OCI-LY1 (cell line): ENCODE data around the gene CFAP52.

Experiments
- H2AFZ ChIP-seq: fragments of 200-600 bp; sonication (generic), shearing (Covaris generic); 2 replicates; pipeline ENCODE4 v1.6.0; 2014; ENCODE audit warnings: antibody characterized with exemption, mild to moderate bottlenecking, low read length
- H3F3A ChIP-seq: fragments of 200-600 bp; sonication (generic), shearing (Covaris generic); 2 replicates; pipeline ENCODE4 v1.6.0; 2014; ENCODE audit warnings: mild to moderate bottlenecking, antibody characterized with exemption, low read length, moderate library complexity; ENCODE audit not compliant: insufficient read depth
- H3K27ac ChIP-seq: fragments of 200-600 bp; sonication (generic); 2 replicates; pipeline ENCODE4 v1.5.1; 2014; ENCODE audit warnings: low read length, mixed run types, mild to moderate bottlenecking, low read depth; ENCODE audit not compliant: poor library complexity, severe bottlenecking
- H3K27me3 ChIP-seq: fragments of 200-600 bp; sonication (generic); 2 replicates; pipeline ENCODE4 v1.6.0; 2014; ENCODE audit warnings: antibody characterized with exemption, mild to moderate bottlenecking, low read length, moderate library complexity; ENCODE audit not compliant: insufficient read depth
- H3K36me3 ChIP-seq: fragments of 200-600 bp; sonication (generic); 2 replicates; pipeline ENCODE4 v1.6.1; 2014; ENCODE audit warnings: mild to moderate bottlenecking, antibody characterized with exemption, low read length, moderate library complexity, mixed read lengths; ENCODE audit not compliant: insufficient read depth
- H3K4me1 ChIP-seq: fragments of 200-600 bp; sonication (generic); 2 replicates; pipeline ENCODE4 v1.5.1; 2014; ENCODE audit warnings: mild to moderate bottlenecking, low read length, moderate library complexity; ENCODE audit not compliant: insufficient read depth, severe bottlenecking
- H3K4me2 ChIP-seq: fragments of 200-600 bp; sonication (generic), shearing (Covaris generic); 2 replicates; pipeline ENCODE4 v1.6.1; 2014; ENCODE audit warnings: low read length
- H3K4me3 ChIP-seq: fragments of 200-600 bp; sonication (generic); 2 replicates; pipeline ENCODE4 v1.5.1; 2014; ENCODE audit warnings: low read length, low read depth, mild to moderate bottlenecking, mixed read lengths; ENCODE audit not compliant: poor library complexity, severe bottlenecking
- H3K79me2 ChIP-seq: fragments of 200-600 bp; shearing (Covaris generic); 2 replicates; pipeline ENCODE4 v1.6.1; 2016; ENCODE audit warnings: mixed run types, low read length, mixed read lengths; ENCODE audit not compliant: insufficient read depth
- H3K9ac ChIP-seq: fragments of 200-600 bp; sonication (generic), shearing (Covaris generic); 2 replicates; pipeline ENCODE4 v1.6.1; 2014; ENCODE audit warnings: mild to moderate bottlenecking, low read length, mixed read lengths
- H3K9me2 ChIP-seq: fragments of 200-600 bp; sonication (generic), shearing (Covaris generic); 2 replicates; pipeline ENCODE4 v1.6.1; 2014; ENCODE audit warnings: low read depth, mild to moderate bottlenecking, low read length, mixed read lengths
- H3K9me3 ChIP-seq: fragments of 200-600 bp; shearing (Covaris generic); 2 replicates; pipeline ENCODE4 v1.6.1; 2014; ENCODE audit warnings: low read length, mixed read lengths
- H4K20me1 ChIP-seq: fragments of 200-600 bp; sonication (generic), shearing (Covaris generic); 2 replicates; pipeline ENCODE4 v1.6.0; 2016; ENCODE audit warnings: mild to moderate bottlenecking, low read length; ENCODE audit not compliant: insufficient read depth
- CTCF ChIP-seq: fragments of 200-600 bp; sonication (generic), shearing (Covaris generic); IDR thresholded peaks from 2 replicates; pipeline ENCODE4 v1.5.1; 2017; ENCODE audit warnings: mild to moderate bottlenecking, antibody characterized with exemption, low read length, moderate library complexity, mixed read lengths
- EZH2 ChIP-seq: fragments of 200-600 bp; sonication (generic), shearing (Covaris generic); IDR thresholded peaks from 2 replicates; pipeline ENCODE4 v1.8.0; 2017; ENCODE audit warnings: borderline replicate concordance, mixed run types, mild to moderate bottlenecking, antibody characterized with exemption, low read length, moderate library complexity, mixed read lengths

CFAP52 gene

GRCh38 chr17:9646546-9646885, 70.1 kb downstream of the CFAP52 start:
- no peaks in the 10 kb centered on the region for H3K79me2 ChIP-seq
- no peak overlapping the region for H3K4me2 ChIP-seq
- H3K27me3 ChIP-seq: no peaks in the 10 kb centered on the region
- no peak overlapping the region for H3K4me3 ChIP-seq
- no peak overlapping the region for H3K9ac ChIP-seq
- TF ChIP-seq CTCF: no peak
- no peak for TF ChIP-seq EZH2
- H3K36me3 ChIP-seq: no peaks in the 10 kb centered on the region
- H4K20me1 ChIP-seq: no peaks in the 10 kb centered on the region
- no peak overlapping the region for H2AFZ ChIP-seq
- no peaks in the 10 kb centered on the region for H3K4me1 ChIP-seq
- H3K9me2 ChIP-seq: no peaks in the 10 kb centered on the region
- H3K27ac ChIP-seq: no peak overlapping the region
- H3F3A ChIP-seq: no peaks in the 10 kb centered on the region
- H3K9me3 ChIP-seq: no peaks in the 10 kb centered on the region

DNA sequence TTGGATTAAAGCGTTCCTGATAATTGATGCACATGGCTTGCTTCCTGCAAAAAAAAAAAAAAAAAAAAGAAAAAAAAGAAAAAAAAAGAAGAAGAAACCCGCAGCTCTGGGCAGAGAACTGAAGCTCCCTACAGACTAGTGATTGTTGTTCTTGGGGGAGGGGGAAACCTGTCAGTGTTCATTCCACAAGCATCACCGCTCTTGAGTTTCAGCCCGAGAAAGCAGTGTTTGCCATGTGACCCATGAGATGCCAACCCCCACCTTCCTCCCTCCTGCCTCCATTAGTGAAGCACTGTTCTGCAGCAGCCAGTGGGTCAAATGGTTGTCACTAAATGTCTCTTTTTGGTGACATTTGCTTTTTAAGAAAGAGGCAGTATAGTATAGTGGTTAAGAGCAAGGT, 70.6 kb downstream of the CFAP52 start:
- no peaks in the 10 kb centered on the region for H3K9me2 ChIP-seq
- H3K79me2 ChIP-seq: no peaks in the 10 kb centered on the region
- H2AFZ ChIP-seq: no peak overlapping the region
- no peaks in the 10 kb centered on the region for H3K36me3 ChIP-seq
- H4K20me1 ChIP-seq: no peaks in the 10 kb centered on the region
- H3K27ac ChIP-seq: no peak overlapping the region
- H3F3A ChIP-seq: no peaks in the 10 kb centered on the region
- no peaks in the 10 kb centered on the region for H3K4me1 ChIP-seq
- TF ChIP-seq CTCF: no peak
- no peak overlapping the region for H3K9ac ChIP-seq
- H3K9me3 ChIP-seq: no peaks in the 10 kb centered on the region
- no peaks in the 10 kb centered on the region for H3K27me3 ChIP-seq
- H3K4me3 ChIP-seq: no peak overlapping the region
- H3K4me2 ChIP-seq: no peak overlapping the region

GRCh38 chr17:9648521-9649110, 72.2 kb downstream of the CFAP52 start:
- Histone ChIP-seq H3K27ac (no peak overlapping the region), H3K27me3 (no peaks in the 10 kb centered on the region), H2AFZ (no peak overlapping the region), H3K9me3 (no peaks in the 10 kb centered on the region), H3K4me3 (no peak overlapping the region), H3K4me1 (no peaks in the 10 kb centered on the region), H3K9ac (no peak overlapping the region), H3K4me2 (no peak overlapping the region), H3K36me3 (no peaks in the 10 kb centered on the region), H3K79me2 (no peaks in the 10 kb centered on the region), H4K20me1 (no peaks in the 10 kb centered on the region), H3K9me2 (no peaks in the 10 kb centered on the region), H3F3A (no peaks in the 10 kb centered on the region)
- TF ChIP-seq CTCF (no peak), EZH2 (no peak)
